Stimulated activated CD4-positive, alpha-beta T cell treated with anti-CD3 and anti-CD28 coated beads, Interleukin-2, amount 100 ng/mL, for 48 hours (primary cell): ENCODE measurements around the gene CST5.
"Not testable (repeated sequence)": the region's sequence is repeated elsewhere in the genome, so short reads cannot be mapped to it uniquely, and the experiment has no call there.

Experiments used
- DNase-seq, 2 donors: peaks; one replicate each; pipeline ENCODE4 v3.0.0-alpha.2; 2020

CST5 gene

DNA sequence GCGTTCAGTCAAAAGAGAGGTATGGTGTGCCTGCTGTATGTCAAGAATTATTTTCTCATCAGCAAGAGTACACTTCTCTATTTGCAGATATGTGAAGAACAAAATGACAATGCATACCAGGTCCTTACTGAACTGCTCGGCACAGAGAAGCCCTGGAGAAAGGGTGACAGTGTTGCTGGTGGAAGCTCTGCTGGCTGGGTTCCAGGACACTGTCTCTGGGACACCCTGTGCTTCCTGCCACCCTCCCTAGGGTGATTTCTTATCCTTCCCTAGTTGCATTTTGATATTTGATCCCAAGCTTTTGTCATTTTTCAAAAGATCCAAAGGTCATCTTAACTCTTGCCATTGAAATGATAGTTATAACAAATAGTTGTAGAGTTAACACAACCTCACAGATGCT lies 8.3 kb upstream of the CST5 start:
- no peak for DNase-seq

DNA sequence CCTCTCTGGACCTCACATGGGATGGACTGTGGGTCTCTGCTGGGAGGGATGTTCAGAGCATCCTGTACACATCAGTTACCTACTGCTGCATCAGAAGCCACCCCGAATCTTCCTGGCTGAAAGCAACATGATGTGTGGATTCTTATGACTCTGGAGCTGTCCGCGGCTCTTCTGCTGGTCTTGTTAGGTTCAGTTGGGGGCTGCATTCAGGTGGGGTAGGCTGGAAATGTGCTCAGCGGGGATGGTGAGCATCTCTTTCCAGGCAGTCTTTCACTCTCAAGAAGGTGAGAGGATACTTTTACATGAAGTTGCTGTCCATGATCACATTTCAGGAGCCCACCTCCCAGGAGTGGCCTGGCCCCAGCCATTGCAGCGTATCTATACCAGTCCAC lies 5.2 kb upstream of the CST5 start:
- no peak for DNase-seq

DNA sequence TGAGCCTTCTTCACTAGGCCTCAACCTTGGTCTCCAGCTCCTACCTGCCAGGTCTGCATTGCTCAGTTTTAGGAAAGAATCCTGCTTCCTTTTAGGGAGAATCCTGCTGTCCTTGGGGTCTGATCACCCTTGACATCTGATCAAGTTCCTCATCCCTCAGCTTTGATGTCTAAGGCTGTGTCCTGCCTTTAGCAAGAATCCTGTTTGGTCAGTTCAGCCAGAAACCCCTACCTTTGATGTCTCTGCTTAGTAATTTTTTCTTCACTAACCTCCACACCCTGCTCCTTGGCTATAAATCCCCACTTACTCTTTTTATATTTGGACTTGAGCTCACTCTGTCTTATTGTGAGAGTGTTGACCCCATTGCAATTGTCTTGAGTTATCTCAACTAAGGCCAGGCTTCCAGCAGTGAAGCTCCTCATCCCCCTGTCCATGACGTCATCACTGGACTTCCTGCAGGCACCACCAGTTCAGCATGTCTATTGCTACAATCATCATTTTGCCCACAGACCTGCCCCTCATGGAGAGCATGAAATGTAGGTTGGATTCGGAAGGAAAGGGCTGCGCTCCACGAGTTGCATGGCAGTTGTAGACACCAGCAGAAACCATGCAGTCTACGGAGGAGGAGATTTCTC lies 4.7 kb upstream of the CST5 start:
- no peak for DNase-seq

DNA sequence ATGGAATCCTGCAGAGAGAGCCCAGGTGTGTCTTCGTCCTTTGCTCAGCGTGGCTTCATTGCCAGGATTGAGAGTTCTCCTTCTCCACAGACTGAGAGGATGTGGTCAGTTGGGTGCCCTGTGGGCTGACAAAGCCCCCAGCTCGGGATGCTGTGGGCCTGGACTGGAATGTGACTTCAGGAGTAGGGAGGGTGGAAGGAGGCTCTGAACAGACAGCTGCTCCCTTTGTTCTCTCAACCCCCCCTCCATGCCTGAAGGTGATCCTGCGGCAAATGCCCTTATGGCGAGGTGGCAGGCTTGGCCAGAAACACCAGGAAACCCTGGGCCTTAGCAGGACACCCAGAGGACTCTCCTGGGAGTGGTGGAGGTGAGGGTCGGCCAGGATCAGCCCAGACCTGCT lies 1.8 kb upstream of the CST5 start:
- no peak for DNase-seq

DNA sequence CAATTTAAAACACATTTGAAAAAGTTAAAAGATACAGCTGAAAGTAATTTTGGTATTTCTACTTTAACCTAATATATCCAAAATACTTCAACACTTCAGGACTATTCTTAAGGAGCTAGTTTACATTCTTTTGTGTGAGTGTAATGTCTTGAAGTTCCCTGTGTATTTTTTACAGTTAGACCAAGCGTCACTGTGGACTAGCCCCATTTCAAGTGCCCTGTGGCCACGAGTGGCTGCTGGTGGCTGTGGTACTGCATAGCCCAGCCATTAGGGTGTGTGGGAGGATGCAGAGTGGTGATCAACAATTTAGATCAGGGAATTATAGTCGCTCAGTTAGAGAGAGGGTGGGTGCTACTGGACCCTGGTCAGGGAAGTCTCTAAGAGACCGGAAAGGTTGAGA lies 869 bp upstream of the CST5 start:
- no peak for DNase-seq

DNA sequence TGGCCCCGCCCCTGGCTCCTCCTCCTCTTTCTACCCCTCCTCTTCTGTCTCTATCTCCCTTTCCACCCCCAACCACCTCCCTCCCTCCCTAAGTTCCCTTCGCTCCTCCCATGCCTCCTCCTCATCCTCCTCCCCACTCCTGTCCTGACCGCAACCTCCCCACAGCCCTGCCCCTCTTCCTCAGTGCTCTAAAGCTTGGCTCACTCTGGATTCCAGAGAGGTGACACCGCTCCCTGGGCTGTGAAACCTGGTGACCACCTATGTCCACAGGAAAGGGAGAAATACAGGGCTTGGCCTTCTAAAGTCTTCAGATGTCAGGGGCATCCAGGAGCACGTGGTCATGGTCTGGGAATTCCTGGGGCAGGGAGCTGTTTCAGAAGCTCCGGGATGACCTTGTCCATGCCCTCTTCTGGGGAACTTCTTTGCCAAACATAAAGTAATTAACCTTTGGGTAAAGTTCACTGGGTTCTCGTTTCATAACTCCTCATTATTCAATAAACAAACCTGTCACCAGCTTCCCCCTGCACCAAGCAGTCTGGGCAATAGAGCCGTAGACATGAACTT lies 345 bp upstream of the CST5 start:
- DNase-seq: no peak

DNA sequence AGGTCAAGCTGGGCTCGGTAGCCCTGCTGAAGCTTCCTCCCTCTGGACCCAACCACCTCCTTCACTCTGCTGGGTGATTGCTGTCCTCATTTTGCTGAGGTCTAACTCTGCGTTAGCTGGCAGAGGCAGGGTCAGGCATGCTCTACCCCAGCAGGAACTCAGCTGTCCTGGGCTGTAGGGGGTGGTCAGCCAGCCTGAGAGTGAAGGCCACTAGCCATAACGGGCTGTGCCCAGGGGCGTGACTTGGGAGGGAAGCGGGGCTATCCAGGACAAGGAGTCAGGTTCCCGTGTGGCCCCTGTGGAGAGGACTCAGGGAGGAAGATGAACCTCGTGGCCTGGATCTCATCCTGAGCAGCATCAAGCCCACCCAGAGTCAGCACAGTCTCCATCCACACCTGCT lies 761 bp downstream of the CST5 start:
- DNase-seq: no peak

DNA sequence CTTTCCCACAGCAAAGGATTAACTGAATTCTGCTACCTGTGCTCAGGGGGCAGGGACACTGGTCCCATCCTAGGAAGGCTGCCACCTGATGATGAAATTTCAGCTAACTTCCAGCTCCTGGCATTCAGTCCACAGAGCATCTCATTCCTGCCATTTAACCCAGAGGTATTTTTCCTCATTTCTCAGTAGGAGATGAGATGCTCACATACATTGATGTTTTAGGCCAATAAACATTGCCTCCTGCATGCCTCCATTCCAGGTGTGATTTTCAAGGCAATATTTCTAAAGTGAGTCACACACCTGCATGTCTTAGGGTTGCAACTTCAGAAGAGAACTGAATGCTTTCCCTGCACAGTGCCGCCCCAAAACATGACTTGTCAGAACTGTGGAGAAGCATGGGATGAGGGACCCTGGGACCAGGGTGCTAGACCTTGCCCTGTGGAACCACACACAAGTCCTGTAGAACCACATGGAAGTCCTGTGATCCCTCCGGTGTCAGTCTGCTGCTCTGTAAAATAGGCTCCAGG lies 1.5 kb downstream of the CST5 start:
- DNase-seq: not testable (repeated sequence)

DNA sequence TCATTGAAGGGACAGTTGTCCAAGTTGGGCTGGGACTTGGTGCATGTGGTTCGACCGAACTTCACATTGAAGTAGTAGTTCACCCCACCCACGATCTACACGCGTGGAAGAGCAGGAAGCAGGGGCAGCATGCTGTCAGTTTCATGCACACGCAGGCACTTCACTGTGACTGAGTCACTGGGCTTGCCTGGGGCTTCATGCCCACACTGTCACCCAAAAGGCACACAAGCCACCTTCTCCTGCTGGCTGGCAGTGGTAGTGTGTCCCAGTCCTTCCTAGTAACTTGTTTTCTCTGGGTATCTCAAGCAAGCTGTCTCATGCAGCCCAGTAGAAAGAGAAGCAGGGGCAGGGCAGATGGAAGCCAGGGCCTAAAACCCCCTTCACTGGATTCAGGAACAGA lies 2.0 kb downstream of the CST5 start:
- no peak for DNase-seq

DNA sequence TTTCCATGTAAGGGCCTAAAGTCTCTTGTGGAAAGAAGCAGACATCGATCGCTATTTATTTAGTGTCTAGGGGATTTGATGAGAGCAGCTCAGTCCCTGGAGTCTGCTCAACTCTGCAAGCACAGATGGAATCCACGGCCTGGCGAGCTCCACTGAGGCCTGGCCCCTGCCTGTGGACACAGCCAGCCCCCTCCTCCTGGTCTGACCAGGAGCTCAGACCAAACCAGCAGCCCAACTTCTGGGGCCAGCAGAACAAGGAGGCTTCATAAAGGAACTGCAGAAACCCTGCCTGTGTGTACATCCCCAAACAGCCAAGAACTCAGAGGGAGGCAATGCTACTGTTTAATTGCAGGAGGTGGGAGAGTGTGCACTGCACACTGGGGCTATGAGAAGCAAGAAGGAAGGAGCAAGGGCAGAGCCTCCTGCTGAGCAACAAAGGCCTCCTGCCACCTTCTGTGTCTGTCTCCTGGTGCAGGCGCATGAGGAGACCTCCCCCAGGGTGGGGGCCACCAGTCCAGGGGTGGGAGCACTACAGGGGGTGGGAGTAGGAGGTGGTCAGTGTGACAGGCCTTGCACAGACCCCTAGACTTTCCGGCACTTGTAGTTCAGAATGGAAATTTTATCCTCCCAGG lies 3.8 kb downstream of the CST5 start:
- no peak for DNase-seq

DNA sequence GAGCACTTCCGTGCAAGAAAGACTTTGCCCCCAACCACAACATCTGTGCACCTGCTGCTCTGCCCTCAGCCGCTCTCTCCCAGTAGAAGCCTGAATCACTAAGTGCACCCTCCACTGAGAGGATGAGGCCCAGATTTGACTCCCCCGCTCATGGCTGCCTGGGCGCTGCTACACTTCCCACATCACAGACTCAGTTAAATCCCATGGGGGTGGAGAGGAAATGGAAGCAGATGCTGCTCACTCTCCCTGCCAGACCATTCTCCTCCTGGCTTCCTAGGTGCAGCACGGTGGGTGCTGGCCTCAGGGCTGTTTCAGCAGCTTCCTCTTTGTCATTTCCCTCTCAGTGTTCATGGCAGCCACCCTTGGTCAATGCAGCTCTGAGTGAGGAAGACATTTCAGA lies 4.8 kb downstream of the CST5 start:
- no peak for DNase-seq

DNA sequence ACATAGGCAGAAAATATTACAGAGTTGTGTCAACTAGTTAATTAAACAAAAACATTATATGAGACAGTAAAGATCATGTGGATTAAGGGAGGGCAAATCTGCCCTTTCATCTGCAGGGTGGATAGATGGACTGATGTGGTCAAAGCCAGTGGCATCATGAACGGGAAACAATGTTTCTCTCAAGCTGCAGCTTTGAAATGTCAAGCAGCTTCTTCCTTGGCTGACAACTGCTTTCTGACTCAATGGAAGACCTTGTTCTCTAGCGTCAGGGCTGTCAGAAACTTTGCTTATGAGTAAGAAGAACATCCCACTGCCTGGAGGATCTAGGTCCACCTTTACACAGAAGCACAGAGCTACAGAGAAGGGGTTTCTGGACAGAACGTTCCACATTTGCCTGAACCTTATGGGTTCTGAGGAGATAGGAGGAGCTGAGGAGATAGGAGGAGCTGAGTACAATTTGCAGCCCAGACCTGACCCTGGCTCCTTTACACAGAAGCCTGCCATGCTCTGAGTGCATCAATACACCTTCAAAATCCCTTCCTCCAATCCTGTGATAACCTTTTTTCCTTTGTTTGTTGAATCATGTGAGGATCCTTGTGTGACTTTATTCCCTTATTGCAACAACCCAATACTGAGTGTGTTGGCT lies 6.1 kb downstream of the CST5 start:
- no peak for DNase-seq

DNA sequence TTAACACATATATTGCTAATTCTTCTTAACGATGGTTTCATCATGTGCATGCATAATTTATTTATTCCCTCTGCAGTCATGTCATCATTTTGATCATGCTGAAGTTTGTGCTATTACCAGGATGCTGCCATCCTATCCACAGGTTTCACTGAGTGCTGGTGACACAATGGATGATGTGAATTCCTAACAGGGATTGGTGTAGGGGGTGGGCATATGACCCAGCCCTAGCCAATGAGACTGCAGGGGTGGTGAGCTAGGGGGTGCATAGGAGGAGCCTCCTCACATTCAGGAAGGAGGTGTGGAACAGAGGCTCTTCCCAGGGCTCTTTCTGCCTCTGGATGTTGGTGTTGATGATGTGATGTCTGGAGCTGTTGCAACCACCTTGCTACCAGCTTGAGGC lies 7.5 kb downstream of the CST5 start:
- no peak for DNase-seq

DNA sequence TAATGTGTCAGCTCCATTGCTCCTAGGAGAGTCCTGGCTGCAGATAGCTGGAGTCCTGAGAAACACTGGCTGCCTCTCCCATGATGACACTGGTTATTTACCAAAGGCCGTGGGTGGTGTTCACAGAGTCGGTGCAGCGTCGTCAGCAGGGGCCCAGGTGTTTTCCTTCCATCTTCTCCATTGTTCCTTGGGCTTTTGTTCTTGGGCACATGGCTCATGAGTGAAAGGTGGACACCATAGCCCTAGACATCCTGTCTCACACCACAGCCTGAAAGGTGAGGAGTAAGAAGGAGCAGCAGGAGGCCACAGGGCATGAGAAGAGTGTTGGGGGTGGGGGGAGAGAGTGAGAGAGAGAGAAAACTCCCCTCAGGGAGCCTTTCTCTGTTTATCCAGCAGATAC lies 9.1 kb downstream of the CST5 start:
- DNase-seq: no peak

DNA sequence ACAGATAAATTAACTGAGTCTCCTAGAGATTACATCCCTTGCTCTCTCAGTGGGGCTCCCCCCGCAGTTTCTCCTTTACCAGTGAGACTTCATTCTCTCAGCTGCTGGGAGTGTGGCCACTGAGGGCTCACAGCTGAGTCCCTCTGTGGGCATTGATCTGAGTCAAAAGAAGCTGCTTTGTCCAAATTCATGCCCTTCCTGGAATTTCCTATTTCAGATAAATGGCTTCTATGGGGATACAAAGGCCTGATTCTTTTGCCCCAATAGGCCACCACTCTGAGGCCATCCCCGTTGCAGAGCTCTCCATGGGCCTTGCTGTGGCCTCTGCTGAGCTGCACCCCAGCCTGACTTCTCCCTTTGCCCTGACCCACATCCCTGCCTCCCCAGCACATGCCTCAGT lies 10.0 kb downstream of the CST5 start:
- DNase-seq: no peak

DNA sequence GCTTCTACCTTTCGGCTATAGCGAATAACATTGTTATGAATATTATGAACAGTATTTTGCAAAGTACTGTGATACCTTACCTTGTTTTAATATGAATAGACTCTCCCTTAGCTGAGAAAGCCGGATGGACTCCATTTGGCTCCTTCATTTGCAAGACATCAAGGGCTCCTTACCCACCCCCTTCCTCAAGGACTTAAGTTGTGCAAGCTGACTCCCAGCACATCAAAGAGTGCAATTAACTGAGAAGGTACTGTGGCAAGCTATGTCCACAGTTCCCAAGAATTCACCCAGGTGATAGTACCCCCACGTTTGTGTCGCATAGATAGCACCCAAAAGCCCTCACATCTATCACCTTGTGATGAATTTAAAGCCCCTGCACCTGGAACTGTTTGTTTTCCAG lies 11.2 kb downstream of the CST5 start:
- DNase-seq: no peak

DNA sequence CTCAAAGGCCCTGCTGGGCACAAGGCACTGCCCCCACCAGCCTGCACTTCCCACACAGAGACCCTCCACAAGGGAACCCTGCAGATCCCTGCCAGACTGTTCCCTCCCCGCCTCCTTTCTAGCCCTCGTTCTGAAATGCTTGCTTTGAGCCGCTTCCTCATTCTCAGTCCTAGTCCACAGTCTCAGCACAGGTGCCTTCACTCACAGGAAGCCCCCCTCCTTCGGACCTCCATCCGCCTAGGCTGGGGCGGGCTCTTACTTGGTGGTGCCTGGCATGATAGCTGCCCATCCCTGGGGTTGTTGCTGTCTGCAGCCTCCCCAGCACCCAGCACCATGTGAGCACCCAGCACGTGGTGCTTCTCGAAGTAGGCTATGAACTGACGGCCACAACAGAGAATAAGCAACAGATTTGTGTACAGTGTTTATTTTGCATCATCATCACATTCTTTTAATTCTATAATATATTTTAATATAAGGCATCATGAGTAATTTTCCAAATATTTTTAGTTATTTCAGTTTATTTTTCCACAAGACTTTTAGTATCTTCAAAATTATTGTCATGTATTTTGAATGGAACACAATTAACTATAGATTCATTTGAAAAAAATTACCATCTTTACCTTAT lies 12.3 kb downstream of the CST5 start:
- DNase-seq: no peak

DNA sequence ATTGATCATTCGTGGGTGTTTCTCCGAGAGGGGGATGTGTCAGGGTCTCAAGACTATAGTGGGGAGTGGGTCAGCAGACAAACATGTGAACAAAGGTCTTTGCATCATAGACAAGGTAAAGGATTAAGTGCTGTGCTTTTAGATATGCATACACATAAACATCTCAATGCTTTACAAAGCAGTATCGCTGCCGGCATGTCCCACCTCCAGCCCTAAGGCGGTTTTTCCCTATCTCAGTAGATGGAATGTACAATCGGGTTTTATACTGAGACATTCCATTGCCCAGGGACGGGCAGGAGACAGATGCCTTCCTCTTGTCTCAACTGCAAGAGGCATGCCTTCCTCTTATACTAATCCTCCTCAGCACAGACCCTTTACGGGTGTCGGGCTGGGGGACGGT lies 18.8 kb downstream of the CST5 start:
- DNase-seq: not testable (repeated sequence)

DNA sequence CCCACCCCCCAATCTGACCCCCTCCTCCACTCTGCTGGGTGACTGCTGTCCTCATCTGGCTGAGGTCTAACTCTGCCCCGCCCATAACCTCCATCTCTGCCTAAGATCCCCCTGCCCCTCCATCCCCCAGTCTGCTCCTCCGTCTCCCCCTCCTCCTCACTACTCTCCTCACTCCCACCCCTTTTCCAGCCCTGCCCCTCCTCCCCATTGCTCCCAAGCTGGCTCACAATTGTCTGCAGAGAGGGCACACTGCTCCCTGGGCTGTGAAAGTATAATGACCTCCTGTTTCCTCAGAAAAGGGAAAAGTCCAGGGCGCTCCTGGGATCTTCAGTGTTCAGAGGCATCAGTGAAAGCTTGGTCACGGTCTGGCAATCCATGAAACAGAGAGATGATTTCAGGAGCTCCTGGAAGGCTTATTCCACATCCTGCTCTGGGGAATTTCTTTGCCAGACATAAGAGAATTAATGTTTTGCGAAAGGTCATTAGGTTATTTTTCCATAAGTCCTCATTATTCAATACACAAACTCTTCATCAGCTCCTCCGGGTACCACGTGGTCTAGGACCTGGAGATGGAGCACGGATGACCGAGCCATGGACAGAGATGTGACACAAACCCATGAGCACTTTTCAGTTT lies 21.5 kb downstream of the CST5 start:
- DNase-seq: no peak

DNA sequence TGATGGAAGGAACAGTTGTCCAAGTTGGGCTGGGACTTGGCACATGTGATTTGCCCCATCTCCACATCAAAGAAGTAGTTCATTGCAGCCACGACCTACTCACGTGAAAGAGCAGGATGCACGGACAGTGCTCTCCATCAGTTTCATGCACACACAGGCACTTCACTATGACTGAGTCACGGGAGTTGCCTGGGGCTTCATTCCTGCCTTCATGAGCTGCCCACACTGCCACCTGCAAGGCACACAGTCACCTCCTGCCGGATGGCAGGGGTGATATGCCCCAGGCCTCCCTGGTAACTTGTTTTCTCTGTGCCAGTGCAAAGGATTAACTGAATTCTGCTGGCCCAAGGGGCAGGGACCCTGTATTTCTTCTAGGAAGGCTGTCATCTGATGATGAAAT lies 22.8 kb downstream of the CST5 start:
- no peak for DNase-seq

DNA sequence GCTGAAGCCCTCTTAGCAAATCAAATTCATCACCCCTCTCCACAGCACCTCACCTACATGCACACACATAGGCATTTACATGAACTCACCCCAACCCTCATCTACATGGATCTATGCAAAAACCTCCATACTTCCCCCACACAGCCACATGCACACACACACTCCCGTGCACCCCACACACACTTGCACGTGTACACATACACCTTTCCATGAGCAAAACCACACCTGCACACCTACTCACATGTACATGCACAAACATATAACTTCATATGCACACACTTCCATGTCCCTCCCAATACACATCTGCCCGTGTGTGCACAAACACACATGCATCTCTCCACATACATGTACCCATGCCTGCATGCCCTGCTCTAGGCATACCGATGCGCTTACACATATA lies 23.3 kb downstream of the CST5 start:
- DNase-seq: no peak

DNA sequence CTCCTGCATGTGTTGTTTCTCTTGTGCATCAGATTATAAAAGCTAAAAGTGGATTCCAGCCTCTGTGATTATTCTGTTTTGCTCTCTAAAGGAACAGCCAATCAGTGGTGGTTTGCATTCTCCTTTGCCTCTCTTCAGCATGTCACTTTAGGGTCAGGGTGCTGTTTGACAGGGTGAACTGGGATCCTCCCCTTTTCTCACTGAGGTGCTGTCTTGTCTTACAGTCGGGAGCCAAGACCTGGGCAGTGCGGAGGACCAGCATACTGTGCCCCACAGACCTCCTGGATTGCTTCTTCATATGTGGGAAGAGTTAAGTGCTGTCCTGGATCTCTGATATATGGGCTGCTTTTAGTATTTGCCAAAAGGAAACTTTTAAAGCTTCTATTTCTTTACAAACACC lies 37.9 kb downstream of the CST5 start:
- no peak for DNase-seq

DNA sequence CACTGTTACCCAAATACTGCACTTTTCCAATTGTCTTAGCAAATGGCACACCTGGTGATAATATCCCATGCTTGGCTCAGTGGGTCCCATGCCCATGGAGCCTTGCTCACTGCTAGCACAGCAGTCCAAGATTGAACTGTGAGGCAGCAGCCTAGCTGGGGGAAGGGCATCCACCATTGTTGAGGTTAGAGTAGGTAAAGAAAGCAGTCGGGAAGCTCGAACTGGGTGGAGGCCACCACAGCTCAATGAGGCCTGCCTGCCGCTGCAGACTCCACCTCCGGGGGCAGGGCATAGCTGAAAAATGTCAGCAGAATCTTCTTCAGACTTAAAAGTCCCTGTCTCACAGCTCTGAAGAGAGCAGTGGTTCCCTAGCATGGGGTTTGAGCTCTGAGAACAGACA lies 43.8 kb downstream of the CST5 start:
- no peak for DNase-seq
